Fibroblast of lung (primary cell): Measurements from ENCODE around the gene DMWD. TPM values are rescaled to one million over a fixed set of nuclear protein-coding genes. Genes with fewer than 3 reads are reported as not detected.

Source experiments
- DNase-seq, 2 donors: peaks; one replicate each; pipeline versions ENCODE4 v3.0.0 to v3.0.0-alpha.2; 2010; ENCODE audit warnings: low read depth in 2 of 2
- H2AFZ ChIP-seq: 2 replicates; pipeline ENCODE4 v1.5.1; 2012; ENCODE audit warnings: low read length, control low read depth, inconsistent platforms
- H3K27ac ChIP-seq: 2 replicates; pipeline ENCODE4 v1.5.1; 2011; ENCODE audit warnings: low read length, control low read depth; ENCODE audit not compliant: insufficient read depth
- H3K27me3 ChIP-seq: 2 replicates; pipeline ENCODE4 v1.5.1; 2011; ENCODE audit warnings: mild to moderate bottlenecking, low read length; ENCODE audit not compliant: control insufficient read depth, insufficient read depth
- H3K36me3 ChIP-seq: 2 replicates; pipeline ENCODE4 v1.5.1; 2011; ENCODE audit warnings: low read length; ENCODE audit not compliant: control insufficient read depth, insufficient read depth
- H3K4me1 ChIP-seq: 2 replicates; pipeline ENCODE4 v1.5.1; 2011; ENCODE audit warnings: low read length; ENCODE audit not compliant: control insufficient read depth, insufficient read depth; ENCODE audit errors: extremely low read depth
- H3K4me2 ChIP-seq: 2 replicates; pipeline ENCODE4 v1.5.1; 2011; ENCODE audit warnings: low read length, control low read depth; ENCODE audit not compliant: insufficient read depth; ENCODE audit errors: extremely low read depth
- H3K4me3 ChIP-seq, 4 experiments: fragments of 200-600 bp in 1 of 4; sonication (generic) in 1 of 4; replicated peaks in 1 of 4; 2 replicates each; pipeline ENCODE4 v1.5.1; 2011 to 2016; ENCODE audit warnings: low read length in 4 of 4, low read depth in 3 of 4, mild to moderate bottlenecking in 3 of 4, control low read depth in 2 of 4, inconsistent platforms in 1 of 4, mixed read lengths in 1 of 4; ENCODE audit not compliant: insufficient read depth in 1 of 4; ENCODE audit errors: control extremely low read depth in 1 of 4
- H3K79me2 ChIP-seq: 2 replicates; pipeline ENCODE4 v1.5.1; 2012; ENCODE audit warnings: mild to moderate bottlenecking, low read length, inconsistent platforms; ENCODE audit not compliant: control insufficient read depth, insufficient read depth
- H3K9ac ChIP-seq: 2 replicates; pipeline ENCODE4 v1.5.1; 2011; ENCODE audit warnings: mild to moderate bottlenecking, low read length, control low read depth; ENCODE audit not compliant: insufficient read depth
- H3K9me3 ChIP-seq: 2 replicates; pipeline ENCODE4 v1.5.1; 2012; ENCODE audit warnings: low read depth, low read length; ENCODE audit not compliant: control insufficient read depth, insufficient read depth
- H4K20me1 ChIP-seq: 2 replicates; pipeline ENCODE4 v1.5.1; 2011; ENCODE audit warnings: low read length; ENCODE audit not compliant: control insufficient read depth, insufficient read depth; ENCODE audit errors: extremely low read depth
- CTCF ChIP-seq, 2 donors: IDR thresholded peaks in 1 of 2; conservative IDR thresholded peaks in 1 of 2; 1 replicate in 1 of 2; 2 replicates in 1 of 2; pipeline ENCODE4 v1.5.1; 2011 to 2012; ENCODE audit warnings: low read length in 2 of 2, control low read depth in 1 of 2, inconsistent platforms in 1 of 2, low read depth in 1 of 2, mild to moderate bottlenecking in 1 of 2
- EZH2 ChIP-seq: IDR thresholded peaks from 2 replicates; pipeline ENCODE4 v1.5.1; 2012; ENCODE audit warnings: low read length, control low read depth, mild to moderate bottlenecking; ENCODE audit errors: missing control alignments
- polyA plus RNA-seq, 2 donors: library from polyadenylated mRNA; depleted of rRNA in 1 of 2; stranded (reverse) in 1 of 2; unstranded in 1 of 2; fragments of >200 nt; gene quantifications; 2 replicates each; pipeline ENCODE4 v1.2.1, GENCODE V29; 2011 to 2012; ENCODE audit warnings: missing spikeins in 1 of 2
- total RNA-seq: library from RNA; depleted of rRNA; stranded (reverse); fragments of >200 nt; gene quantifications from 2 replicates; pipeline ENCODE4 v1.2.1, GENCODE V29; 2014

DMWD gene
- total and polyA plus RNA-seq, 2 donors (not counting 1 experiment from before 2014, with no cell fraction given): 18.1 to 33.5 TPM

GRCh38 chr19:45822716-45823115 is 30.1 kb upstream of the DMWD start:
- Histone ChIP-seq H3K4me3 (no peak overlapping the region), H3K9me3 (no peaks in the 10 kb centered on the region), H3K9ac (no peak overlapping the region), H3K4me2 (no peak overlapping the region), H3K27me3 (no peaks in the 10 kb centered on the region), H3K79me2 (no peaks in the 10 kb centered on the region), H3K36me3 (peaks cover 39% of the 10 kb centered on the region), H4K20me1 (no peaks in the 10 kb centered on the region), H2AFZ (no peak overlapping the region), H3K4me1 (no peaks in the 10 kb centered on the region), H3K27ac (no peak overlapping the region)
- TF ChIP-seq EZH2 (no peak), CTCF (conservative IDR thresholded peaks at IDR 0.05 in 1 of 2, IDR thresholded peaks at IDR 0.05 in 1 of 2; ENCODE audit: low read depth in 1 of 2, low read length in 2 of 2) (no peak)
- no peak for DNase-seq

GRCh38 chr19:45821570-45821969 is 28.9 kb upstream of the DMWD start:
- no peak overlapping the region for H3K27ac ChIP-seq
- TF ChIP-seq EZH2 (no peak), CTCF (conservative IDR thresholded peaks at IDR 0.05 in 1 of 2, IDR thresholded peaks at IDR 0.05 in 1 of 2; ENCODE audit: low read depth in 1 of 2, low read length in 2 of 2) (no peak)
- H3K9ac ChIP-seq: no peak overlapping the region
- DNase-seq: no peak
- H3K4me3 ChIP-seq: no peak overlapping the region
- peaks cover 37% of the 10 kb centered on the region for H3K36me3 ChIP-seq
- peaks cover 2% of the 10 kb centered on the region for H3K4me1 ChIP-seq
- no peak overlapping the region for H3K4me2 ChIP-seq
- no peaks in the 10 kb centered on the region for H3K9me3 ChIP-seq
- H3K79me2 ChIP-seq: no peaks in the 10 kb centered on the region
- H4K20me1 ChIP-seq: no peaks in the 10 kb centered on the region
- H3K27me3 ChIP-seq: no peaks in the 10 kb centered on the region
- H2AFZ ChIP-seq: no peak overlapping the region

GRCh38 chr19:45821103-45821521 is 28.5 kb upstream of the DMWD start:
- DNase-seq: no peak
- H2AFZ ChIP-seq: no peak overlapping the region
- H3K4me3 ChIP-seq: no peak overlapping the region
- TF ChIP-seq EZH2: no peak
- TF ChIP-seq CTCF (conservative IDR thresholded peaks at IDR 0.05 in 1 of 2, IDR thresholded peaks at IDR 0.05 in 1 of 2; ENCODE audit: low read depth in 1 of 2, low read length in 2 of 2): no peak
- H3K4me1 ChIP-seq: peaks cover 2% of the 10 kb centered on the region
- no peaks in the 10 kb centered on the region for H3K27me3 ChIP-seq
- H3K9ac ChIP-seq: no peak overlapping the region
- no peaks in the 10 kb centered on the region for H4K20me1 ChIP-seq
- H3K79me2 ChIP-seq: no peaks in the 10 kb centered on the region
- H3K36me3 ChIP-seq: peaks cover 33% of the 10 kb centered on the region
- no peak overlapping the region for H3K4me2 ChIP-seq
- H3K9me3 ChIP-seq: no peaks in the 10 kb centered on the region
- H3K27ac ChIP-seq: no peak overlapping the region
